K562 (cell line): ENCODE results near the gene RAMP2. TPM values are rescaled to one million over a fixed set of nuclear protein-coding genes. Genes with fewer than 3 reads are reported as not detected.

Experiments
- ATAC-seq: fragments of 200-7000 bp; cut with Tn5 transposase; 3 replicates; pipeline ENCODE4 v1.9.1; 2020; ENCODE audit warnings: moderate library complexity
- BruUV-seq: library from RNA; stranded (reverse); fragments of 400-500 nt; replicated peaks from 2 replicates; lab custom pipeline; 2021; lab: Mats Ljungman, UMichigan
- CTCF ChIA-PET: fragments of 300-600 bp; formaldehyde crosslinking; extraction: SDS; loops from one replicate; lab custom pipeline; 2021; ENCODE audit warnings: low intra/inter-chr PET ratio; lab: Yijun Ruan, JAX
- POLR2A ChIA-PET: fragments of 300-600, 350-650 bp; sonication (Branson Sonifier 250); formaldehyde crosslinking; extraction: SDS; loops from one replicate; lab custom pipeline; 2021; ENCODE audit warnings: antibody characterized with exemption, inconsistent platforms; lab: Yijun Ruan, JAX
- DNase-seq, 4 experiments: peaks; one replicate each; pipeline versions ENCODE4 v3.0.0 to v3.0.0-alpha.2; 2011 to 2018; ENCODE audit warnings: low spot score in 3 of 4, mixed read lengths in 3 of 4; ENCODE audit errors: extremely low read depth in 1 of 4
- FAIRE-seq: peaks from 2 replicates; lab custom pipeline; 2011; peaks lifted over from hg19 to GRCh38; lab: Jason Lieb, UNC
- H2AFZ ChIP-seq: 2 replicates; pipeline ENCODE4 v1.6.0; 2011; ENCODE audit warnings: low read depth, low read length, control low read depth, inconsistent platforms
- H3K27ac ChIP-seq: fragments of 200-600 bp; 3 replicates; pipeline ENCODE4 v1.8.0; 2011; ENCODE audit warnings: low read depth, mild to moderate bottlenecking, control low read depth, inconsistent platforms, low read length, moderate library complexity, mixed read lengths; ENCODE audit errors: extremely low read depth
- H3K27me3 ChIP-seq, 2 experiments: fragments of 300-600 bp in 1 of 2; 2 replicates in 1 of 2; 3 replicates in 1 of 2; pipeline versions ENCODE4 v1.6.0 to v1.8.0; 2011; ENCODE audit warnings: inconsistent platforms in 2 of 2, low read length in 2 of 2, mild to moderate bottlenecking in 1 of 2, mixed read lengths in 1 of 2, moderate library complexity in 1 of 2; ENCODE audit not compliant: control insufficient read depth in 2 of 2, insufficient read depth in 2 of 2
- H3K36me3 ChIP-seq: fragments of 300-600 bp; 3 replicates; pipeline ENCODE4 v1.8.0; 2011; ENCODE audit warnings: mild to moderate bottlenecking, low read length, inconsistent platforms; ENCODE audit not compliant: control insufficient read depth, insufficient read depth
- H3K4me1 ChIP-seq, 2 experiments: fragments of 200-600 bp in 1 of 2; replicated peaks in 1 of 2; 2 replicates in 1 of 2; 3 replicates in 1 of 2; pipeline versions ENCODE4 v1.5.1 to v1.8.0; 2011; ENCODE audit warnings: inconsistent platforms in 2 of 2, low read length in 2 of 2, mild to moderate bottlenecking in 1 of 2, mixed read lengths in 1 of 2, moderate library complexity in 1 of 2; ENCODE audit not compliant: control insufficient read depth in 2 of 2, insufficient read depth in 2 of 2
- H3K4me2 ChIP-seq: 2 replicates; pipeline ENCODE4 v1.6.1; 2011; ENCODE audit warnings: low read length, control low read depth, inconsistent platforms, mixed read lengths; ENCODE audit not compliant: insufficient read depth
- H3K4me3 ChIP-seq: fragments of 200-600 bp; sonication (generic), shearing (Covaris generic); 2 replicates; pipeline ENCODE4 v1.5.1; 2016; ENCODE audit warnings: control low read depth, inconsistent platforms
- H3K79me2 ChIP-seq: fragments of 200-600 bp; 3 replicates; pipeline ENCODE4 v1.8.0; 2011; ENCODE audit warnings: low read length, inconsistent platforms; ENCODE audit not compliant: control insufficient read depth, insufficient read depth
- H3K9ac ChIP-seq, 2 experiments: 2 replicates each; pipeline versions ENCODE4 v1.6.0 to v1.6.1; 2011; ENCODE audit warnings: low read depth in 2 of 2, low read length in 2 of 2, control low read depth in 1 of 2, inconsistent platforms in 1 of 2, mild to moderate bottlenecking in 1 of 2, mixed read lengths in 1 of 2; ENCODE audit not compliant: insufficient read depth in 1 of 2
- H3K9me1 ChIP-seq: one replicate; pipeline ENCODE4 v1.6.0; 2011; ENCODE audit warnings: inconsistent platforms, mild to moderate bottlenecking, low read length, moderate library complexity; ENCODE audit not compliant: control insufficient read depth, insufficient read depth
- H3K9me3 ChIP-seq: replicated peaks from 2 replicates; pipeline ENCODE4 v1.5.1; 2011; ENCODE audit warnings: low read depth, low read length, inconsistent platforms; ENCODE audit not compliant: control insufficient read depth, insufficient read depth
- H4K20me1 ChIP-seq: replicated peaks from 2 replicates; pipeline ENCODE4 v1.6.1; 2011; ENCODE audit warnings: low read length, inconsistent platforms, mixed read lengths; ENCODE audit not compliant: control insufficient read depth, insufficient read depth
- BCLAF1 ChIP-seq, 2 experiments: fragments of 450-650 bp in 1 of 2; IDR thresholded peaks; 2 replicates each; pipeline ENCODE4 v1.6.1; 2011 to 2017; ENCODE audit warnings: low read depth in 2 of 2, antibody characterized with exemption in 1 of 2, borderline replicate concordance in 1 of 2, low read length in 1 of 2, mild to moderate bottlenecking in 1 of 2, mixed read lengths in 1 of 2; ENCODE audit not compliant: control insufficient read depth in 1 of 2
- MEIS2 ChIP-seq: fragments of 450-650 bp; IDR thresholded peaks from 2 replicates; pipeline ENCODE4 v1.6.1; 2014; ENCODE audit warnings: mild to moderate bottlenecking; ENCODE audit not compliant: partially characterized antibody
- POLR2A ChIP-seq: fragments of 450-650 bp; conservative IDR thresholded peaks from 2 replicates; pipeline ENCODE4 v1.6.1; 2016
- POLR2G ChIP-seq: fragments of 200-400 bp; formaldehyde crosslinking; IDR thresholded peaks from 2 replicates; pipeline ENCODE4 v1.6.1; 2017; ENCODE audit warnings: low read depth, mild to moderate bottlenecking, antibody characterized with exemption, low read length, moderate library complexity
- WGBS: fragments of 100-300 bp; shearing (Covaris generic); methylation state at CpG from one replicate; pipeline ENCODE4 v1.1.6; 2016; ENCODE audit warnings: low coverage, mixed read lengths; ENCODE audit not compliant: insufficient coverage; ENCODE audit errors: missing lambda C conversion rate; 5-methylcytosine and 5-hydroxymethylcytosine counted together
- in situ Hi-C: fragments of 300-500 bp; cut with MboI; formaldehyde crosslinking; loops from 4 replicates; pipeline ENCODE4 v1.15.0; 2018; ENCODE audit warnings: inconsistent platforms, mixed read lengths
- intact Hi-C: fragments of 100-400 bp; cut with micrococcal nuclease; formaldehyde crosslinking; loops from 2 replicates; pipeline ENCODE4 v1.14.2; 2022
- polyA plus RNA-seq, 8 experiments: library from polyadenylated mRNA; depleted of rRNA in 4 of 8; stranded (reverse) in 5 of 8; unstranded in 3 of 8; fragments of >200 nt; fragmentation: Nextera tagmentation in 2 of 8; fragmentation: Illumina TruSeq in 1 of 8; extraction: Ambion mirVana in 2 of 8; extraction: Trizol in 1 of 8; gene quantifications; 2 replicates each; pipeline versions ENCODE4 v1.2.1 to v1.2.3, GENCODE V29; 2011 to 2014; ENCODE audit warnings: inconsistent platforms in 1 of 8, missing spikeins in 1 of 8
- total RNA-seq, 7 experiments: library from RNA; depleted of rRNA in 6 of 7; stranded (reverse); fragments of >200 nt in 6 of 7; fragmentation: Illumina TruSeq in 2 of 7; extraction: Trizol in 2 of 7; gene quantifications; 2 replicates each; pipeline versions ENCODE4 v1.2.1 to v1.2.3, GENCODE V29; 2011 to 2021; ENCODE audit warnings: low replicate concordance in 1 of 7

The RAMP2 gene
- total and polyA plus RNA-seq, 9 of the 15 experiments (the other 6 are each of a cell fraction or from before 2014, with no cell fraction given), result not detected

GRCh38 chr17:42787266-42787665, 26.2 kb downstream of the RAMP2 start:
- Histone ChIP-seq H3K4me1 (peaks cover 0 to 39% of the 10 kb centered on the region in 2 experiments; a peak in 3 of 5 replicates), H3K36me3 (peaks cover 82% of the 10 kb centered on the region), H3K27me3 (no peaks in the 10 kb centered on the region), H2AFZ (no peak overlapping the region), H3K4me2 (no peak overlapping the region), H4K20me1 (no peaks in the 10 kb centered on the region), H3K27ac (no peak overlapping the region), H3K9me3 (no peaks in the 10 kb centered on the region), H3K4me3 (no peak overlapping the region), H3K79me2 (peaks cover 14% of the 10 kb centered on the region), H3K9me1 (no peaks in the 10 kb centered on the region), H3K9ac (peak overlapping the region in 1 of 2 experiments; percentile 68; a peak in 2 of 4 replicates)
- no TSS peak for BruUV-seq
- ATAC-seq, result no peak
- intact Hi-C loops (no loop called here), in situ Hi-C loops (no loop called here)
- CTCF ChIA-PET, result no interaction called here
- 91% methylated on average over 9 of the region's 11 CpGs for WGBS
- no peak for DNase-seq
- POLR2A ChIA-PET, result interaction anchor here (1.9 to 2.5 kb wide), 3 partner anchors 9 to 11 kb away, joined by 6 to 8 read pairs (median 7); partner anchors contain the start of genes CNTD1 and COA3
- no peak for FAIRE-seq
- 0 out of 2 replicates have a peak, but pooled peaks have one; percentile 30 for TF ChIP-seq POLR2G
- no peak for TF ChIP-seq MEIS2

- Histone ChIP-seq H3K27me3 (no peaks in the 10 kb centered on the region), H3K9ac (no peak overlapping the region), H3K9me3 (no peaks in the 10 kb centered on the region), H4K20me1 (no peaks in the 10 kb centered on the region), H3K9me1 (no peaks in the 10 kb centered on the region), H3K4me1 (peaks cover 4 to 30% of the 10 kb centered on the region in 2 experiments; a peak in 3 of 5 replicates), H3K27ac (no peak overlapping the region), H3K4me3 (no peak overlapping the region), H3K36me3 (peaks cover 62% of the 10 kb centered on the region), H2AFZ (no peak overlapping the region), H3K79me2 (0 out of 3 replicates have a peak, but pooled peaks cover 2% of the 10 kb centered on the region), H3K4me2 (no peak overlapping the region)
- no TSS peak for BruUV-seq
- ChIA-PET POLR2A (interaction anchor here (0.9 to 1.3 kb wide), 2 partner anchors 12 to 20 kb away, joined by 3 to 4 read pairs; partner anchors contain the start of gene WNK4), CTCF (no interaction called here)
- FAIRE-seq (peak; percentile 26), ATAC-seq (no peak), DNase-seq (no peak)
- intact Hi-C loops (no loop called here), in situ Hi-C loops (no loop called here)
- TF ChIP-seq BCLAF1 (IDR thresholded peaks at IDR 0.05; ENCODE audit: borderline replicate concordance in 1 of 2, control insufficient read depth in 1 of 2, low read depth in 2 of 2, low read length in 1 of 2) (no peak), POLR2A (0 out of 2 replicates have a peak, but pooled peaks have one; percentile 7)
- WGBS, result 86% methylated on average over 2 of the region's 2 CpGs
Measured at GRCh38 chr17:42791948-42792347, 30.9 kb downstream of the RAMP2 start.
